HTERT RPE-1 (cell line): Measurements from ENCODE around the gene KCNH1.

ENCODE experiments used
- in situ Hi-C: fragments of 300-500 bp; cut with MboI; formaldehyde crosslinking; loops from 4 replicates; pipeline ENCODE4 v1.14.3; 2020; ENCODE audit warnings: low sequenced_read_pairs

The KCNH1 gene

DNA sequence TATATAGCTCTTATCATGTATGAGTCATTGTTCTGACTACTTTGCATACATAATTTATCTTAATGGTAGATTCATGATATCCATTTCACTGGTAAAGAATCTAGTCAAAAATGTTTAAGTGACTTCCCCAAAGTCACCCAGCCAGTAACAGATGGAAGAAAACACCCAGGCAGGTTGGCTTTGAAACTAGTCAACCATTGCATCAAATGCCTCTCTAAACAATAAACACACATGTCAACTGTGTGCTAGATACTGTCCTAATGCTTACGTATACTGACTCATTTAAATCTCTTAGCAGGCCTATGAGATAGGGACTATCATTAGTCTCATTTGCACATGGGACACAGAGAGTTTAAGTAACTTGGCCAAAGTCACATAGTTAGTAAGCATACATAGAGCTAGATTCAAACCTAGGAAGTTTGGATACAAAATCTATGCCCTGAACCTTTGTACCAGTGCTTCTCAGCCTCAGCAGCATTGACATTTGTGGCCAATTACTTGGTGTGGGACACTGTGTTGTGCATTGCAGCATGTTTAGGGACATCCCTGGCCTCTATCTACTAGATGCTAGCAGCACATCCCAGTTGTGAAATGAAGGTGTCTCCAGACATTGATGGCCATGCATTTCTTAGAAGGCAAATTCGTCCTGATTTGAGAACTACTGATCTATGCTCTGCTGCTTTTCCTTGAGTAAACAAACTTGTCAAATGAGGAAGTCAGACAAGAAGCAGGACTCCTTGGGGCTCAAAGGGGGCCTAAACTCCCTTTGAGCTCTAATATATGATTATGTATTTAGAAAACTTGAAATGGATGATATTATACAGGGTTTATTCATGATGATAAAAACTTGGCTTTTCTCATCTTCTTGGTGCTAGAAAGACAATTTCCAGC is 316.3 kb downstream of the KCNH1 start:
- in situ Hi-C loops = no loop called here

GRCh38 chr1:210815641-210816550 is 318.1 kb downstream of the KCNH1 start:
- in situ Hi-C loops = no loop called here

DNA sequence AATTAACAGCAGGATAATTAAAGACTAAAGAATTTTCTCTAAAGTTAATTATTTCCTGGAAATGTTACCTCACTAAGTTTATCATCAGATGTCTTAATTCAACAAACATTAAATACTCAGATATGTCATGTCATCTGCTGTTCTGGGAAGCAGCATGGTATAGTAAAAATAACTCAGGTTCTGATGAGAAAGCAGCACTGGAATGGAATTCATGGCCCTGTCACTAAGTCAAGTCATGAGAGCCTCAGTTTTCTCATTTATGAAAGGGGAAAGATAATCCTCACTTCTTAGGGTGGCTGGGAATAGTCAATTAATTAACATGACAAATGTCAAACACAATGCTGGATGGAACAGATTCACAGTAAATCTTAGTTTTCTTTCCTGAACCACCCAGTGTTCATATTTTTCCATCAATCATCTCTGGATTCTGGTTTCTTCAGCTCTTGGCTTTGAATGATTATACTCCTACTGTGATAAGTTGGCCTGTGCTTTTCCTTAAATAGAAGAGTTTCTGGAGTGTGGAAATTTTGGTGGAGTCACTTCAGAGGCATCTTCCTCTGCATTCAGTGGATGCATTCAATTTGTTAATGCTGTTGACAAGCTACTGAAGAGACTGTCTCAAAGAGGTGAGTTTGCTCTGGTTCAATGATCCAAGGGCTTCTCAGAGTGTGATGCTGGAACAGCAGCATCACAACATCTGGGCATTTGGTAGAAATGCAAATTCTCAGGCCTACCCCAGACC is 319.4 kb downstream of the KCNH1 start:
- in situ Hi-C loops = no loop called here

- in situ Hi-C loops = no loop called here
Measured at GRCh38 chr1:210801501-210801900, 332.4 kb downstream of the KCNH1 start.

DNA sequence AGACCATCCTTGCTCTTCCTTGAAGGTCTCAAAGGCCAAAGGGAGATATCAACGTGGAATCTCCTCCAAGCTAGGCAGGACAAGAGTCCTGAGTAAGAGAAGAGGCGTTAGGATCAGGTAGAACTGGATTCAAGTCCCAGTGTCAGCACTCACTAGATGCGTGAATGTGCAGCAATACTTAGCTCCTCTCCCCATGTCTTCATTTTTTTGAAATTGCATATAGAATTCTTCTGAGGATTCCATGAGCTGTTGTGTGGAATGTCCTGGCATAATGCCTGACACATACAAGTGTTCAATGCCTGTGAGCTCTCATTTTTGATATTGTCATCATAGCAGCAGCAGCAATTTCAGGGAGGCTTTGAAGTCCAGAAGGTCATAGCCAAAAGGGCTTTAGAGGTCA is 333.2 kb downstream of the KCNH1 start:
- in situ Hi-C loops = no loop called here

DNA sequence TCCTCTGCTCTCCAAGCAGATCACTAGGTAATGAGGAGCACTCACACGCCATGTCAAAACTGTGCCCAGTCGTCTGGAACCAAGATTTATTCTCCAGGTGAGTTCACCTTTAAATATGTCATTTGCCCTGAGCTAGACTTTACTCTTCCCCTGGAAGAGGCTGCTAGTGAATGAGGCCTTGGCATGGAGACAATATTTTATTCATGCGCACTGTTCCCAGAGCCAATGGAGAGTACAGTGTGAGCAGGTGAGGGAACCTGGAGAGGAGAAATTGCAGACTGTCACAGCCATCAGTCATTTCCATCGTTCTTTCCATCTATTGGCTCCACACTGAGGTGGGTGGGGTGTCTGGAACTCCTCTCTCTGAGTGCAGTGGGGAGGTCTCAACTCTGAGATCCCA is 333.6 kb downstream of the KCNH1 start:
- in situ Hi-C loops = no loop called here

GRCh38 chr1:210797422-210797821 is 336.5 kb downstream of the KCNH1 start:
- in situ Hi-C loops = no loop called here

DNA sequence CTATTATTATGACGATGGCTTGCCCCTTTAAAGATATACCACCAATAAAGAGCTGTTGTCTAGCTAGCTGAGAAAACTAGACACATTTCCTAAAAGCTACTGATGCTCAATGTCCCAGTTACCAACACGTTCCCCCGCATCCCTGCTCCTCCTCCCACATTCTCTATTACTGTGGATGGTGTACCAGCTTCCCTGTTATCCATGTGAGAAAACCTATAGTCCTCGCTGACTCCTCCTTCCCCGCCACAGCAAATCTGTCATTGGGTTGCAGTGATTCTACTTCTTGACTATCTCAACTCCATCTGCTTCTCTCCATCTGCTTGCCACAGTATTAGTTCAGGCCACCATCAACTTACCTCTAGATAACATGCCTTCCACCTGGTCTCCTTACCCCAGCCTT is 337.5 kb downstream of the KCNH1 start:
- in situ Hi-C loops = no loop called here

DNA sequence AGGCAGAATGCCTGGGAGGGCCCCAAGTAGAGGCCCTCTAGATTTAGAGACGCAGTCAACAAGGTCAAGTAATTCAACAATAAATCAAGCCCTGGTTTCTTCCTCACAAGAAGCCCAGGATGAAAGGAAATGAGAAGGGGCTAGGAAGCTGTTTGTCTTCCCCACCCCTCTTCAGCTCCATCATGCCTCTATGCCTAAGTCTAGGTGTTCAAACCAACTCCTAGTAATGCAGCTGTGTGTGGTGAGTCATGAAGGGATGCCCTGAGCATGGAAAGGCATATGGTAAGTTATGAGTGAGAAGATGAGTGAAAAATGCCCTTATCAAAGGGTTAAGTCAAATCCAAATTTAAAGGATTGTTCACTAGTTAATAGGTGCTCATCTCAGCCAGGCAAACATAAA is 339.5 kb downstream of the KCNH1 start:
- in situ Hi-C loops = no loop called here

- in situ Hi-C loops = no loop called here
Measured at GRCh38 chr1:210792250-210793102, 341.5 kb downstream of the KCNH1 start.

DNA sequence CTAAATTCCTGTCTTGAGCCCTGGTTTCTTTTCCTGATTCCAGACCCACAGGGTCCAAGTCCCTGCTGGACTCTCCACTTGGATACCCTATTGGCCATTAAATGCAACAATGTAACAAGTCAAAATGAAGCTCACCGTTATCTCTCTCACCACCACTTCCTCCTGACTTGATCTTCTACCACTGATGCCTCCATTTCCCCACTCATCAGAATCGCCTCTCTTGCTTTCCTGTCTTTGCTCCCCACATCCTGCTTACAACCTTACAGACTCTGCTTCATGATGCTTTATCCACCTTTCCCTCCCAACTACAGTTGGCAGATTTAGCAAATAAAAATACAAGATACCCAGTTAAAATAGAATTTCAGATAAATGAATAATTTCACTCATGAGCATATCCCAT is 343.8 kb downstream of the KCNH1 start:
- in situ Hi-C loops = no loop called here

DNA sequence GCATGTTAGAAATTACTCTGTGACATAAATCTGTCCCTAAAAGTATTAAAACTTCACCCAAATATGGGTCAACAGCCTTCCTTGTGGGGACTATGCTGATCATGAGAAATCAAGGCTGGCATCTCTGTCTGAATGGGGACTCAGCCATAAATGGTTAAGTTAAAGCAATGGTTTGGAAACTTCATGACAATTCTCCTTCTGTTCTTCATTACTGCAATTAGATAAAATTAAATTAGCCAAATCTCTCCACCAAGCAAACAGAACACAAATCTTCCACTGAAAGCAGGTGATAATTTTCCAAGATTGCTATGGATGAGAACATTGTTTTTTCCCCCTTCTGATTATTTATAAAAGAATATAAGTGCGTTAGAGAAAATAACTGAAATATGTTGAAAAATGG is 346.1 kb downstream of the KCNH1 start:
- in situ Hi-C loops = no loop called here

DNA sequence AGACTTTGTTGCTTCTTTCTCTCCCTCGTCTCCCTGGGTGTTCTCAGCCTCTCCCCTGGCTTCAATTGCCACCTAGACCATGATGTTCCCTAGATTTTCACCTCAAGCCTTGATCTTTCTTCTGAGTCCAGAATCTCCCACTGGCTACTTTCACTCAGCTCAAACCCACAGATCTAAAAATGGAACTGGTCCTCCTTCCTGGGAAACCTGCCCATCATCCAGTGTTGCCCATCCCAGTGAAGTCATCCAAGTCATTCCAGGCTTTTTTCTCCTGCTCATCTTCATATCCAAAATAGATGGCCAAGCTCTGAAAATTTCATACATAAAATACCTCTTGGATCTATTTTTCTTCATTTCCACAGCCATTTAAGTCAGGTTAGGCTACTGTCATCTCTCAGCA is 347.4 kb downstream of the KCNH1 start:
- in situ Hi-C loops = no loop called here

DNA sequence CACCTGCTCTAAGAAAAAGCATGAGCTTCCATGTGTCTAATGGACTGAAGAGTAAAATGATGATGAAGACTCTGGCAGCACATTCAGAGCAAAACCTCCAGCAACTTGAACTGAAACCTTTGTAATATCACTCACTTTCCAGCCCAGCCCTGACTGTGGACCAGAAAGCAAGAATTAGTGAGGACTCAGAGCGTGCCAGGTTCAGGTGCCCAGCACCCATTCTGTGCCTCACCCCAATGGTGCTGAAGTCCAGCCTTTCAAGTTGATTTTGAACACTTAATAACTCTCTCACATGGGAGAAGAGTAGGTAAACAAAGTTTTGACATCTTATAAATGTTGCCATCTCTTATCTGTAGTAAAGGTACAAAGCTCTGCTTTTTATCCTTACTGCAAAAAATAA is 350.0 kb downstream of the KCNH1 start:
- in situ Hi-C loops = no loop called here

- in situ Hi-C loops = no loop called here
Measured at GRCh38 chr1:210781652-210782051, 352.3 kb downstream of the KCNH1 start.

DNA sequence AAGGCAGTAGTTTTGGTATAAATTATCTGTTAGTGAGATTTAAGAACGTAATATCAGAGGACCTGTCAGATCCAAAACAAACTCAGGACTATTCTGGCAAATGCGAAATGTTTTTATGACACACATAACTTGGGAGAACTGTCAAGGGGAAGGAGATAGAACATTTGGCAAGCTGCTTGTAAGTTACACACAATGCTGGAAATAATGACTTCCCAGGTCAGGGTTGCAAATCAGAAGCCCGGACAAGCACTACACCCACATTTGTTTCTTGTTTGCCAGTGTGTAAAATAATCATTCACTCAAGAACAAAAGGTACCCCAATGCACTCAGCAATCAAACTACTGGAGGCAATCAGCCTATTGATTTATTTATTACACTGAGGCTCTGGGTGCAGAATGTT is 354.7 kb downstream of the KCNH1 start:
- in situ Hi-C loops = no loop called here

DNA sequence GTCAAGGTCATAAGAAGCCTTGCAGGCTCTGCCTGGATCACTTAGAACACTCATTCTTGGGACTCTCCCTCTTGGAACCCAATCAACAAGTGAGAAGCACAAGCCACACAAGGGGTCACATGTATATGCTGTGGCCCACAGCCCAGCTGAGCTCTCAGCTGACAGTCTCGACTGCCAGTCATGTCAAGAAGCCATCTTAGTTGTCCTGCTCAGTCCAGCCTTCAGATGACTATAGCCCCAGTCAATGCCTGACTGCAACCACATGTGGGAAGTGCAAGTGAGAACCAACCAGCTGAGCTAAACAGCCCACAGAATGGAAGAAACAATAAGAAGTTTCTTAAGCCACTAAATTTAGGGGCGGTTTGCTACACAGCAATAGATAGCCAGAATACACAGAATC is 356.0 kb downstream of the KCNH1 start:
- in situ Hi-C loops = no loop called here

DNA sequence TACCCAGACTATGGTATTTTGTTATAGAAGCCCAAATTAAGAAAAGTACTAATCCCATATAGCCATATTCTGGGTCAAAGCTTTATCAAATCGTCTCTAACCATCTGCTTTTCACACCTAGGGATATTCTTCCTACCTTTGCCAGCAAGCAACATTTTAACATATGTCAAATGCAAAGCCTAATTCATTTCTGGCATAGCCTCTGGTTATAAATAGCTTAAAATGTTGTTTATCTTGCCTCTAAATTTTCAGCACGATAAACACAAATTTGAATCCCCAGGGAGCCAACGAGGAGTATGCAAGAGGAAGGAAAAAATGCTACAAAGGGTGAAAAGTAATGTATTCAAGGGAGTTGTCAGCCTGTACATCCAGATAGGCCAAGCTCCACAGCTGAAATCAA is 357.2 kb downstream of the KCNH1 start:
- in situ Hi-C loops = no loop called here

GRCh38 chr1:210775289-210775688 is 358.7 kb downstream of the KCNH1 start:
- in situ Hi-C loops = no loop called here

DNA sequence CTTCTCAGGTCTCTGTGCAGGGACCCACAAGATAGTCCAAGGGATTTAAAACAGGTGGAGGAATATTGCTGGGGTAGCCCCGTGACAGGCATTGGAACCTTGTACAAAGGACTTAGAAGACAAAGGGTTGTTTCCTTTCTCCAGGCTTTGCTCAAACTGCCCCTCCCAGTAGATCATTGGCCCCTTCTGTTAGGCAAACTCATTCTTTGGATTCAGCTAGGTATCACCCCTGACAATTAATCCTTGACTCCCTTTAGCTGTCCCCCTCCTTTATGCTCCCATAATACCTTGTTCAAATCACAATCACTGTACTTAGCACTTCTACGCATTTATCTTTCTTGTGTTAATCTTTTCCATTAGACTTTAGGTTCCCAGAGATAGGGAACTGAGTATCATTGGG is 360.5 kb downstream of the KCNH1 start:
- in situ Hi-C loops = no loop called here
